HUDEP-2 (cell line): Measurements from ENCODE around the gene THUMPD2.
A peak's percentile ranks its signal among the peaks of the same experiment; 100 is the strongest.

Experiments used
- DNase-seq, 76 experiments: peaks; one replicate each; lab custom pipeline; 2025; ENCODE audit not compliant: unreplicated experiment in 76 of 76; lab: John Stamatoyannopoulos, UW

THUMPD2 gene

DNA sequence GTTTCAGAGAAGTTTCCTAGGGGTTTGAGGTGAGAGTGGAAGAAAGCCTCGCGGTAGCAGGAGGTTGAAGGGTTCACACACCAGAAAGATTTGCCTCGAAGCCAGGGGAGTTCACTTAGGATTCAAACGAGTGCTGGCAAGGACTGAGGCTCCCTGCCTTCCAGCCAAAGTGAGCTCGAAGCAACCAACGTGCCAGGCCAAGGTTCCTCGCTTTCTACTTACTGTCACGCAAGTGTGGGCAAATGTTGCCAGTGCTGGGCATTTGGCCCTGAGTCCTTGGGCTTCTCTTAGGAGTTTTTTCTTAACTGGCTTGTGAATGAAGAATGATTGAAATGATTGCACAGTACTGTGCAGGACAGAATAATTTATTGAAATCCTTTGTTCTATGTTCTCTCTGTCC, 59.7 kb downstream of the THUMPD2 start:
- DNase-seq = no peak

DNA sequence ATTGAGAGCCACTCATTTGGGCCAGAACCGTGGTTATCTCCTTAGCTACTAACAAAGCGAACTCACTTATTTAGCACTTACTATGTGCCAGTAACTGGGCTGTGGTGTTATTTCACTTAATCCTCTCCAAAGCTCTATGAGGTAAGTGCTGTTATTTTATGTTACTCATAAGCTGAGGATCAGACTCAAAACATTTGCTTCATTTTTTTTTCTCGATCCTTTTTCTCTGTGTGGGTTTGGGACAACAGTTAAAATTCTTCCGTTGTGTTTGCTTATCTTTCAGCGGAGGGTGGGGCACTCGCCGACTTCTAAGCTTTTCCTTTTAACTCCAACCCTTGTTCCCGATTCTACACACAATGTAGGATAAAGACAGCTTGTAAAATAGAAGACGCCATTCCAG, 60.6 kb downstream of the THUMPD2 start:
- no peak for DNase-seq

DNA sequence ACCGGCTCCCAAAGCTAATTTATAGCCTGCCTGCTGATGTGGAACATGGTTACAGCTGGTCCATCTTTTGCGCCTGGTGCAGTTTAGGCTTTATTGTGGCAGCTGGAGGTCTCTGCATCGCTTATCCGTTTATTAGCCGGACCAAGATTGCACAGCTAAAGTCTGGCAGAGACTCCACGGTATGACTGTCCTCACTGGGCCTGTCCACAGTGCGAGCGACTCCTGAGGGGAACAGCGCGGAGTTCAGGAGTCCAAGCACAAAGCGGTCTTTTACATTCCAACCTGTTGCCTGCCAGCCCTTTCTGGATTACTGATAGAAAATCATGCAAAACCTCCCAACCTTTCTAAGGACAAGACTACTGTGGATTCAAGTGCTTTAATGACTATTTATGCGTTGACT, 62.0 kb downstream of the THUMPD2 start:
- DNase-seq = no peak

DNA sequence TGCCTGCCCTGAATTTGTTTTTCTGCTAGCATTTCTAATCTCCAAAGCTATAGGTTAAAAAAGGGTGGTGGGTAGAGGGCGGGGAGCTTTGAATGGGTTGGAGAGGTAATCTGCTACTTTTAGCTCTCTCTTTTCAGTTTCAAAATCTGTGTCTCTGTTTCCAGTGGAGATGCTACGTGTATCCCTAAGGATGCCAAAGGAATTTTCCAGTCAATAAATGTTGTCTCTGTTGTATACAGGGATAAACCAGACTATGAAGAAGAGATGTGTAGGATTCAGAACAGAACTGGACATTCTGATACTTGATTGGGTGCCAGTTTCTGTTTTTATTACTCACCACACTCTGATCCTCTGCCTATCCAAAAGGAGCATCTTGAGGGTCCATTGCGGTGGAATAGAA, 63.2 kb downstream of the THUMPD2 start:
- no peak for DNase-seq

DNA sequence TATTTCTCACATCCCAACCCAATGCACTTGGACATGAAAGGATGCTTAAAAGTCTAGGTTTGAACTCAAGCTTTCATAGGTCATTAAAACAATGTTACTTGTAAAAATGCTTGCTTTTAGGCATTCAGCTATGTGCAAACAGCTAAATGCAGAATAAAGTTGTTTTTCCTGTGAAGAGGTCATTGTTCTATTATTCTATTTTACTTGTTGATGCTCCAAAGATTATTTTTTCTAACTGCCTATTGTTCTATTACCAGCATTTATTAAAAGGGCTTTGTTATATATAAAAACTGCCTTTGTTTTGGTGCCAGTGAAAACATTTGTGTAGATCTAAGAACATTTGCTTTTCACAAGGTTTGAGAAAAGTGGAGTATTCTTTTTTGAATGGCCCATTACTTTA, 64.0 kb downstream of the THUMPD2 start:
- no peak for DNase-seq

DNA sequence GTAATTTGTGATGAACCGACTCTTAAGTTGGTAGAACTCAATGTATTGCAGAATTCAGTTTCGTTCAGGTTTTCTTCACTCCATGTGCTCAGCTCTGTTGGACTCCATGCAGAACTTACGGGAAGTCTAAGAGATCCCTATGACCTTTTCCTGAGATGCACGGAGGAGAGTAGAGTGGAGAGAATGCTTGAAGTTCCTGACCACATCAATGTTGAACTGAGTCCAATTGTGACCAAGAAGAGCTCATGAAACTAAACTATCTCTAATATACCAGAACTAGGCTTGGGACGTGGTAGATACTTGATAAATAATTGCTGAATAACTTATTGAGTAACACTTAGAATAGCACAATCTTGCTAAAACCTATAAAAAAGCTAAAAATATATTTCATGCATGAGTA, 66.1 kb downstream of the THUMPD2 start:
- DNase-seq = no peak

DNA sequence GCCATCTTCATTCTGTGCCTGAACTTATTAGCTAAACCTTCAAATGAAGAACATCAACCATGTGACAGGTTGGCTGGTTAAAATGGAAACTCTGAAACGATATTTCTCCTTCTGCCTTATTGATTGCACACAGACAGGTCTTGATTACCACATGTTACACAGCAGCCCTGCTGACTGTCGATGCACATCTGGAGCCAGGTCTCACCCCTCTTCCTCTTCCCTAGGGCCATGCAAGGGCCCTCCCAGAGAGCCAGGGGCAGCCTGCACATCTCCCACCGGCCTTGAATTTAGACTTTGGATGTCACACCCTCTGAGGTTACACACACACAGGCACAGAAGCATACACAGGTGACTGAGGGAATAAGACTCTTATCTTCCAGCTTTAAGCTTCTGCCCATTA, 68.3 kb downstream of the THUMPD2 start:
- no peak for DNase-seq

DNA sequence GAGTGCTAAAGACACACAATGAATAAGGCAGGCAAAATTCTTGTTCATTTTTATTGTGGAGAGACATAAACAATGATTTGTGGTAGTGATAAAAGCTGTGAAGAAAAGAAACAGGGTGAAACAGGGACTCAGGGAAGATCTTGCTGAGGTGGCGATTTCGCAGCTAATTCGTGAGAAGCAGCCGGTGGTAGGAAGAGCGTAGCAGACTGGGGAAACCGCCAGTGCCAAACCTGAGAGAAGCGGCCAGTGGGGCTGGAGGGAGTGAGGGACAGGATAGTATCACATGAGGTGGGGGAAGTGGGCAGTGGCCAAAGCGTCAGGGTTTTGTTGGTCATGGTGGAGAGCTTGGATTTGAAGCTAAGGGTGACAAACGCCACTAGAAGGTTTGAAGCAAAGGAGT, 71.1 kb downstream of the THUMPD2 start:
- no peak for DNase-seq

DNA sequence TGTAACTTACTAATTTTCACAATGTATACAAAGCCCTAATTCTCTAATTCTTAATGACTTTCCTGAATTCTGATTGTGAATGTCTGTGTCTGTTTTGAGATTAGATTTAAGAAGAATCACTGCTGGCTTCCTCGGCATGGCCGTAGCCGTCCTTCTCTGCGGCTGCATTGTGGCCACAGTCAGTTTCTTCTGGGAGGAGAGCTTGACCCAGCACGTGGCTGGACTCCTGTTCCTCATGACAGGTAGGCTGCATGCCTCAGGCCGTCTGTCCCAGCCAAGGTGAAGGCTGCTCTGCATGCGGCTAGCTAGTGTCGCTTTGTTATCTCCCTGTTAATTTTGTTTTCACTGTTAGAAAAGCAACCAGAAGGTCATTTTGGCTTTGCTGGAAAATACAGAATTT, 72.1 kb downstream of the THUMPD2 start:
- DNase-seq = no peak

DNA sequence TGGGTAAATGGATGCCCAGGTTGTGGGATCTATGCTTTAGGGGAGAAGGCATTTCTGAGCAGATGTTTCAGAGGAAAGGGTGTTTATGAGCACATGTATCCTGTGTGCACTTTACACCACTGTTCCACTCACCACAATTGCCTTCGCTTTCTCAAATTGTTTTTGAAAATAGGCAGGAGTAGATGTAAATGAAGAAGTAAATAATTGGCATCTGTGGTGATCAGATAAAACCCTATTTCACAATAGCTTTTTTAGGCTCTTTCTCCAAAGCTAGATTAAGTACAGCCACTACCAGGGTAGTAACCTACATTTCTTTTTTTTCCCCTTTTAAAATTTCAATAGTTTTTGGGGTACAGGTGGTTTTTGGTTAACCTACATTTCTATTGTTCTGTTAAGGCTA, 72.7 kb downstream of the THUMPD2 start:
- DNase-seq = no peak

DNA sequence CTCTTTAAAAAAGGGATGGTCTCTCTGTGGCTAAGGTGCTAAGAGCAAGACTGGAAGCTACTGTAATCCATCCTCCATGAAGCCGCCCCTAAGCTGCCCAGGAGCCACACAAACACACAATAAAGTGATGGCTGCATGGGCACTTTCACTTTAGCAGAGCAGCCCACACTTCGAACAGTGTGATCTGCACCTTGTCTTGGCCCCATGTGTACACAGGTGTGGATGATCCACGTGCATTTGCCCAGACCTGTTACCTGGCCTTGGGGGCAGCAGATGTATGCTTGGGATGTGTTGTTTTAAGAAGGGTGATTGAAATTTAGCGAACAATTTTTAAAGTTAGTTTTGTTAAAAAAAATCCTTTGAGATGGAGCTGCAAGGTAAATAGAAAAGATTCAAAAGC, 73.4 kb downstream of the THUMPD2 start:
- DNase-seq = no peak

DNA sequence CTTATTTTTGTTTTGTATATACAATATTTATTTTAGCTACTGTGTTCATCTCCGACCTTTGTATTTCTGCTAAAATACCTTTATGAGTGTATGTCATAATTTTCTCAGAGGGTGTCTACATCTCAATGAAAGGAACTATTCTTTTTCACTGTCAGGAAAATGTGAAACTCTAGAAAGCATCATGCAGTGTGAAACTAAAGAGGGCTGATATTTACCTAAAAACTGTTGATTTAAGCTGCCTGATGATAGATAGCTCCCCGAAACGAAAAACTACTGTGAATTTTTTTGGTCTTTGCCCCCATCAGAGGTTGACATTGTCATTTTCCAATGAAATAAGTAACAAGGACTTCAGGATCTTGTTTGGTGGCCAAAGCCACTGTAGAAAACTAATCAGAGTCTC, 74.5 kb downstream of the THUMPD2 start:
- DNase-seq = no peak

DNA sequence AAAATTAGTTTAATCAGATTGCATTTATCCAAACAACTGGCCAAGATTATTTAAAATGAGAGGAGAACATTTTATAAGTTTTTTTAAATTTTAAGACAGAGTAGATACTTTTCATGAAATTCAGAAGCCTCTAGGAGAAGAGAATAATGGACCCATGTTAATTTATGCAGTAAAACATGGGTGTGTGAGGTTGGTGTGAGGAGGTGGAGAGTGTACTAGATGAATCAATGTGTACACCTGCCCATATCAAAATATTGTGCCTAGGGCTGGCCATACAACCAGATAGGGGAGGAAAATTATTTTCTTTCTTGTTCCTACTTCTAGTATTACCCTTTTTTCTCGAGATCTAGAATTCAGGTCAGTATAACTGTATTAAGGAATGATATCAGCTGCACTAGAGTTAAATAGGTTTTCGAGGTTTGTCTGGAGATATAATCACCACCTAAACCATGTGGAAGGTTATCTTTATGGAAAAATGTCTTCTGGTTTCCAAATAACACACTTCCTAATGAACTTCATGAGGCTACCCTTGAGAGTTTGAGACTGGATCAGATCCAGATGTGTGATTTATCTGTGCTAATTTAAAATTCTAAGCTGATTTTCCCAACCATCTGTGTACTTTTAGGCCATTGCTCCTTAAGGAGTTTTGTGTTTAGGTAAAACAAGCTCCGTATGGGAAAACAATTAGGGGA, 75.7 kb downstream of the THUMPD2 start:
- DNase-seq = no peak

DNA sequence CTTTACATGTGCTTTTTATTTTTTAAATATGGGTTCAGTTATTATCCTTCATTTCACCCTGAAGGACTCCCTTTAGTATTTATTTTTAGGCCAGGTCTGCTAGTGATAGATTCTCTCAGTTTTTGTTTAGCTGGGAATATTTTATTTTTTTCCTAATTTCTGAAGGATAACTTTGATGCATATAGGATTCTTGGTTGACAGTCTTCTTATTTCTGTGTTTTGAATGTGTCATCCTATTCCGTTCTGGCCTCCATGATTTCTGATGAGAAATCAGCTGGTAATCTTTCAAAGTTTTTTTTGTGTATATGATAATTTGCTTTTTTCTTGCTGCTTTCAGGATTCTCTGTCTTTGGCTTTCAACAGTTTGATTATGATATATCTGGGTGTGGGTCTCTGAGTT, 77.9 kb downstream of the THUMPD2 start:
- DNase-seq = no peak

DNA sequence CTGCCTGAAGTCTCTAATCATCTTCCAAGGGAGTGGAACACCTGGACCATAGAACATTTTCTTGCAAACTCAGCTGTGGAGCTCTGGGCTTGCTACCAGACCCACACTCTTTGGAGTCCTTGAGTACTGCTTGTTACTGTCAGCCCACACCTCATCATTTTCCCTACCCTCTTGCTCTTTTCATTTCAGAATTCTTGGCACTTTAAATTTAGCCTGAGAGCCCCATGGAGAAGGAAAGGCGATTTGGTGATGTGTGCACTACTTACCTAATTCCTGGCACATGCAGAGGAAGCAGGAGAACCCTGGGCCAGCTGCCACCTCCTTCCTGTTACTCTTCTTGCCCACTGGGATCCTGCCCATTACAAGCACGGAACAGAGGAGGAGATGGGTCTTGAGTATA, 81.6 kb downstream of the THUMPD2 start:
- no peak for DNase-seq

DNA sequence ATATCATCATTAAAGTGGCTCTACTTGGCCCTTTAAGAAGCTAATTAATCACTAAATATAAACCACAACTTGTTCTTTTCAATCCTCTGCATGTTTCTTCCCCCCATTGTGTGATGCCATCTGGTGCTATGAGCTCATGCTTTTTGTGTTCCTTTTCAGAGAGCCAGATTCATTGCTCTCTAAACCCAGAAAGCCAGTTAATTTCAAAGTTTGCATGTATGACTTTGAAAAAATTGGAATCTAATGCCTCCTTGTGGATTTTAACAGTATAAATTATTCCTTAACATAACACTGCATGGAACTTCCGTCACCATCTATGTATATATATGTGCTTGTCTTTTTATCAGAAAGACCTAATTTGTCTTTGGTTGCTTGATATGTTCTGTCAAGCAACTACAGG, 82.2 kb downstream of the THUMPD2 start:
- peak in 1 of 76 experiments; percentile 2 for DNase-seq

DNA sequence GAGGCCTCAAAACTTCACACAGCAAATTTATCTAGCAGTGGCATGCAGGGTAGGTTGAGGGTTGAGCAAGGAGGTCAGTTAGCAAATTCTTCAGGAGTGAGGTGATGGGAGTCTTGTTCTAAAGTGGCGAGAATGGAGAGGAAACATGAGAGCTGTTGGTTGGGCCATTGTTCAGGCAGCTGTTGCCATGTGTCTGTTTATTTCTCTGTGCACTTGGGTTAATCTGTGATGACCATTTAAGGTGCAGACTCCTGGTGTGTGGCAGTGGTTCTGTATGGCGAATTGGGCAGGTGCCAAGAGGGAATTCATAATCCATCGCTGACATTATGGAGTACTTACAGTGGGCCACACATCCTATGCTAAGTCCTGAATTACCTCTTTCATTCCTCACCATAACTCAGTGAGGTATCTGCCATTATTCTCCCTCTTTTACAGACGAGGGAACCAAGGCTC, 82.9 kb downstream of the THUMPD2 start:
- DNase-seq = no peak

DNA sequence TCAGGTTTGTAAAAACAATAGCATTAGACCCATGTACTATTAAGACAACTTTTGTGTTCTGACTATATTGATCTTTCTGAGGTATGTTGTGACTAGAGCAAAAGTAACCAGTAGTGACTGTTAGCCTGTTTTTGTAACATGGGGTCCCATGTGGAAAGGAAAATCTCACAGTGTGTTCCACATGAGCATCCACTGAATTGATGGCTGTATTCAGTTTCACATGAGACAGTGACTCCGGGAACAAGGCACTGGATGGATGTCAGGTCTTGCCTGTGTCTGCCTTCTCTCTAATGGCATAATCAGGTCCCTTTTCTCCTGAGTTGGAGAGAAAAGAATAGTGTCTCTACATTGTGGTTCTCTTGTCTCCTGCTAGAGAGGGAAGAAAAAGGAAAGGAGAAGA, 85.8 kb downstream of the THUMPD2 start:
- no peak for DNase-seq

DNA sequence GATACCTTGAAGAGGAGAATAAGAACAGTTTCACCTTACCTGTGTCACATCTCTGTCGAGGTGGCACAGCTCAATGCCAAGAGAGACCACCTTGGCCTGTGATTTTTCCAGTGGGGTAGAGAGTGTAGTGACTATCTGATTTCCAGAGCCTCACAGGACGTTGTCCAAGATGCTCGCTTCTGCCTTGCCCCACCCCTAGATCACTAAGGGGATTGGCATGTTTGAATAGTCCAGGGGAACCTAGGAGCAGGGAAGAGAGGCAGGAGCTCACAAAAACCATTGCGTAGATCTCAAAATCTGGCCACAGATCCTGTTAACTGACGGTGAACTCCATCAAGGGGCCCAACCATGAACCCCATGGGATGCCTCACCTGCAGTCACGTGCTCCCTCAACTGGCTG, 89.2 kb downstream of the THUMPD2 start:
- no peak for DNase-seq

DNA sequence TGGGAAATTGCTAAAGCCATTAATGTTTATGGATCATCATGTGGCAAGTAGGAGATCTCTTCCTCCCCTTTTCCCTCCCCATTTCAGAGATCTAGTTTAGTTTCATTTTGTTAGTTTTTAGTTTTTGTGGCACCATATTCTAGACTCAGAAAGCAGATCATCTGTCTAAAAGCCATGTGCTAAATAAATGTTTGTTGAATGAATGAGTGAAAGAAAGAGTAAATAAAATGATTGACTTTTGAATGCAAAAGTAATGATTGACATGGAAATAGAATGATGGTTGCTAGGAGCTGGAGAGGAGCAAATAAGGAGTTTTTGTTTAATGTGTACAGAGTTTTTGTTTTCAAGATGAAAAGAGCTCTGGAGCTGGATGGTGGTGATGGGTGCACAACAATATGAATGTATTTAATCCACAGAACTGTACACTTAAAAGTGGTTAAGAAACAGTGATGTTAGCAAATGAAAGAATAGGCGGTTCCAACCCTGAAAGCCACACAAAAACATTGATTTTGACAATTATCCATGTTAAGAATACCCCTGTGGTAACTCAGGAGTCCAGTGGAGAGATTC, 89.7 kb downstream of the THUMPD2 start:
- no peak for DNase-seq

DNA sequence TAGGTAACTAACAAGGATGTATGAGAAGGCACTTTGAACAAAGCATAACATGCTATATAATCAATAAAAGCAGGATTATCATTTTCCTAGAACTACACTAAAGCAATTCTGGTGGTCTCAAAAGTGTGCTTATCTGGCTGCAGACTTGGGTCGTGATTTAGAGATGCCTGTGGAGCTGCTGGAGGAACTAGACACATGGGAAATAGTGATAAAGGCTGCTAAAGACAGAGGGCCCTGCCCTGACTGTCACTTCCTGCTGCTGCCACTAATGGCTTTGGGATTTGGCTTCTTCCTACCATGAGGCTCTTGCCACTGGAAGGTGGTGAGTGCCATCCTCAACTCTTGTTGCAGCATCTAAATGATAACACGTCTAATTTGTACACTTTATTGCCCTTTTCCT, 90.9 kb downstream of the THUMPD2 start:
- peak in 1 of 76 experiments; percentile 3 for DNase-seq

DNA sequence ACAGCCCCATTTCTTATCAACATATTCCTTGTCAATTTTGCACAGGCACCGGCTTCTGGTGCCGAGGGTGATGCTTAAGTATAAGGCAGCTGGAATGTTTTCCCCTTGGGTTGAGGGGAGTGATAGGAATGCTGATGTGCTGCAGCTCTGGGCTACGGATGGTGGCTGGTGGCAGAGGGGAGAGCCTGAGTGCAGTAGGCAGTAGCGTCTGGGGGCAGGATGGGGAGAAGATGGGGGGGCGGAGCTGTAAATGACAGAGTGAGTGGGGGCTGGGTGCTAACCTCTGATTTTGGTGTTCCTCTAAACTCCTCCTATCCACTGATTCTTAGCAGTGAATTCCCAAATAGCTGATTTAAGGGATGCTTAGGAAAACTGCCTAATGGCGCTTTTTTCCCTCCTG, 92.6 kb downstream of the THUMPD2 start:
- DNase-seq = no peak
